NCI-H82 (cell line): Measurements from ENCODE around the gene HECW1.
A peak's percentile ranks its signal among the peaks of the same experiment; 100 is the strongest.
"Not testable (repeated sequence)": the region's sequence is repeated elsewhere in the genome, so short reads cannot be mapped to it uniquely, and the experiment has no call there.

Experiments
- DNase-seq: peaks from one replicate; lab custom pipeline; 2025; lab: John Stamatoyannopoulos, UW

HECW1 gene

GRCh38 chr7:43112941-43113621 is 634 bp downstream of the HECW1 start:
- peak; percentile 70 for DNase-seq

GRCh38 chr7:43113622-43114457 is 1.4 kb downstream of the HECW1 start:
- DNase-seq: peak; percentile 5

DNA sequence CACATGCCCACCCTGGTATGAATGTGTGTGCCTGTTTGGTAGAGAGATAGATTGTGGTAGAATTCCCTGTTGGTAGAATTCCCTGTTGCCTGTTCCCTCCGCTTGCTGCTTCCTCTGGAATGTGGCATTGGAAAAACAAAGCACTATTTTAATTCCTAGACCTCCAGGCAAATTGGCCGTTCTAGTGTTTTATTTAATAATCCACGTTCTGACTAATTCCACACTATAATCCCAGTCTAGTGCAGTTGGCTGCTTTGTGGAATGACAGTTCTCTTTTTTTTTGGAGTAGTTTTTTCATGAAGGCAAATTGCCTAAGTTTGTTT is 2.0 kb downstream of the HECW1 start:
- no peak for DNase-seq

- no peak for DNase-seq
These were observed 4.0 kb downstream of the HECW1 start for GRCh38 chr7:43116451-43116850.

- no peak for DNase-seq
These were observed 4.6 kb downstream of the HECW1 start for GRCh38 chr7:43117095-43117494.

- DNase-seq: peak; percentile 7
These were observed 5.4 kb downstream of the HECW1 start for GRCh38 chr7:43117861-43118260.

DNA sequence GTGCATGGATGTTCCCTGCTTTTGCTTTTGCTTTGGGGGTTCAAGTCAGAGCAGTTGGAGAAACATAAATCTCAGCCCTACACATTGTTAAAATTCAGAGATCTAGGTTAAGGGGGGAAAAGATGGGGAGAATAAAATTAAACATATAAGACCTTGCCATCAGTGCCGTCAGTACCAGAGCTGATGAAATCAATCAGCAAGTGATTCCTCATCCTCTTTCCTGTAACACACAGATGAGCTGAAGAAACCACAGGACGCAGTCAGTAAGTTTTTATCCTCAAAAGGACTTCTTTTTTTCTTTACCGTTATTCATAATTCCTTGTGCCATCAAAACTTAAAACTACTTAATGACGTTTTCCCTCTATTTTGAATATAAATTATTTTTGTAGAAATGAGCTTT is 5.9 kb downstream of the HECW1 start:
- DNase-seq: no peak

GRCh38 chr7:43119371-43120075 is 7.1 kb downstream of the HECW1 start:
- DNase-seq: no peak

- no peak for DNase-seq
These were observed 9.5 kb downstream of the HECW1 start for GRCh38 chr7:43121973-43122372.

DNA sequence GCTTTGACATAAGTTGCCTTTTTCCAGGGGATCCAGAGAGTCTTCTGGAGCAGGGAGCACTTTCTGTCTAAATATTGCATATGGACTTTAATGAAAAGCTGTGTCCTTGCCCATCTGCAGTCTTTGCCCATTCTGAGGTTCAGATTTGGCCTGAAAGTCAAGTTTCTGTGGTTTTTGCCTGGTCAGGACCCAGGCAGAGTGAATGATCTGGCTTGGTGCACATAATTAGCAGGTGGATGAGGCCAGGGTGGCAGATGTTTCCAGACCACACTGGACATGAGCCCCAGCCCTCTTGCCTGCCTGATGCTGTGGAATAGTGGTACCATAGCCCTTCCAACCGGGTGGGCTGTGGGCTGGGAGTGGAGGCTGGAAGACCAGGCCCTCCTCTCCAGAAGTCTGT is 11.0 kb downstream of the HECW1 start:
- DNase-seq: no peak

GRCh38 chr7:43124388-43124787 is 11.9 kb downstream of the HECW1 start:
- DNase-seq: no peak

DNA sequence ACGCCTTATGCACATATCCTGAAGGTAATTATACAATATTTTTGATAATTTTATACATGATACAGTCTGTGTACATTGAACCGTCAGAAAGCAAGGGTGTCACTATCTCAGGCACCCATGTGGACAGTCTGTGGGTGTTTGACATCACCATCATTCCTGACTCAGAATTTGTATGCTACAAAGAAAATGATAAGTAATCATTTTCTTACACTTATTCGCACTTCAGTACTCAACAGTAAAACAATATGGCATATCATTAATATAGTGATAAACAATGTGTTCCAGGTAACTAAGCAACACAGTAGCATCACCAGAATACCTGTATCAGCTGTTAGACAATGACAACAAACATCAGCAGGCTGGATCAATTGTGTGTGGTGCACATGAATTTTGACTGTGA is 17.9 kb downstream of the HECW1 start:
- DNase-seq: no peak

DNA sequence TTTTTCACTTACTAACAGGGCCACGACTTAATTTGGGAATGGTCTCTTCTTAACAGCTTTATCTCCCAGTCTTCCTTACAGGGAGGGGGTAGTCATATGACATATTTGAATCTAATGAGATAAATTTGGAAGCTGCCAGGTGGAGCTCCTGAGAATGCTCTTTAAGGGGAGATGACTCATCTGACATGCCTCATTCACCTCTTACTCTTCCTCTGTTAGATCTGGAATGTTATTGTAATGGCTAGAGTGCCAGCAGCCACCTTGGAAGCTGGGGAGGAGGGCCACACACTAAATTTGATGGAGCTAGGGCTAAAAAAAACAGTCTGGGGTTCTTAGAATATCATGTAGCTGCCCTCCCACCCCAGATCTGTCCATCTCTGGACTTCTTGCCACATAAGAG is 22.7 kb downstream of the HECW1 start:
- no peak for DNase-seq

DNA sequence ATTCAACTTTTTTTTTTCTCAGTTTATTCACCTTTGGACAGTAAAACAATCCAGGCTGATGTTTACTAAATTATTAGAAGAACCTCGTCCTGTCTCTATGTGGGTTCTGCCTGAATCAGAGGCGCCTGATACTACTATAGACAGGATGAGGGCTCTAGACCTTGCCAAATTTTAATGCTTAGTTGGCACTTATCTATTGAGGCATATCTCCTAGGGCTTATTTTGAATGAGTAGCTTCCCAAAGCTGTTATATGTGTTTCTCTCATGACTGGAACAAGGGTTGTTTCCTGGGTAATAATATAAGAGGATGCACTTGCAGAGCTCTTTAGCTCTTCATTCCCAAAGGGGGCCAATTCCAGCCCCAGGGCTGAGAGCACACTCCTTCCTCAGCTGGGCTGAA is 23.6 kb downstream of the HECW1 start:
- DNase-seq: no peak

DNA sequence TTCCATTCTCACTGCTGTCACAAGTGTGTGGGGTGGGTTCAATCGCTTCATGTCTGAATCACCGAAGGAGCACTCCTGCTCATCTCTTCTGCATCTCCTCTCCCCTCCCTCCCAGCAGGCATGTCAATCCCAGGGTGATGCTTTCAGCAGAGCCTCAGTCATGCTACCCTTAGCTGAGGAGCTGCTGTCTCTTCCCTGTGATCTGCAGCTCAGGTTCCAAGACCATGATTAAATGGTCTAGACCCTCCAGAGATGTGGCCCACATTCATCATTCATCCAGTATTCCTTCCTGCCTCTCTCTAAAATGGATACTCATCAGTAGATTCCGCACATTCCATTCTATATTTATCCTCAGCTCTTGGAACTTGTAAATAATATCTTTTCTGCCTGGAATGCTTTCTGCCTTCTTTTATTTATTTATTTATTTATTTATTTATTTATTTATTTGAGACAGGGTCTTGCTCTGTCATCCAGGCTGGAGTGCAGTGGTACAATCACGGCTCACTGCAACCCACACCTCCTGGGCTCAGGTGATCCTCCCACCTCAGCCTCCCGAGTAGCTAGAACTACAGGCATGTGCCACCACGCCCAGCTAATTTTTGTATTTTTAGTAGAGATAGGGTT is 24.8 kb downstream of the HECW1 start:
- not testable (repeated sequence) for DNase-seq

DNA sequence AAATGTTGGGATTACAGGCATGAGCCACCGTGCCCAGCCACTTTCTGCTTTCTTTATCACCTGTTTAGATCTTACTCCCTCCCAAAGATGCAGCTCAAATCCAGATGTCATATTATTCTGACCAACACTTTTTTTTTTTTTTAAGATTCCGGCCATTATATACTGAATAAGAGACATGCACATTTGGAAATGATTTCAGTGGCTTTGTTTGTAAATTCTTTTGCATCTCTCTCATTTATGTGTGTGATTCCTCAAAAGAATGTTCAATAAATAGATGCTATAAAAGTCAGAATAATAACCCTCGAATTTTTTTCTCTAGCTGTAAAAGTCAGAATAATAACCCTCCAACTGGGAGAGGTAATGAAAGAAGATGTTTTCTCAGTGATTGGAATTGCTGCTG is 25.4 kb downstream of the HECW1 start:
- DNase-seq: no peak

- no peak for DNase-seq
These were observed 26.3 kb downstream of the HECW1 start for GRCh38 chr7:43138710-43139109.

- DNase-seq: no peak
These were observed 26.7 kb downstream of the HECW1 start for GRCh38 chr7:43139137-43139536.

- DNase-seq: no peak
These were observed 27.7 kb downstream of the HECW1 start for GRCh38 chr7:43140186-43140585.

- no peak for DNase-seq
These were observed 28.6 kb downstream of the HECW1 start for GRCh38 chr7:43141091-43141490.

- no peak for DNase-seq
These were observed 30.3 kb downstream of the HECW1 start for GRCh38 chr7:43142703-43143102.

DNA sequence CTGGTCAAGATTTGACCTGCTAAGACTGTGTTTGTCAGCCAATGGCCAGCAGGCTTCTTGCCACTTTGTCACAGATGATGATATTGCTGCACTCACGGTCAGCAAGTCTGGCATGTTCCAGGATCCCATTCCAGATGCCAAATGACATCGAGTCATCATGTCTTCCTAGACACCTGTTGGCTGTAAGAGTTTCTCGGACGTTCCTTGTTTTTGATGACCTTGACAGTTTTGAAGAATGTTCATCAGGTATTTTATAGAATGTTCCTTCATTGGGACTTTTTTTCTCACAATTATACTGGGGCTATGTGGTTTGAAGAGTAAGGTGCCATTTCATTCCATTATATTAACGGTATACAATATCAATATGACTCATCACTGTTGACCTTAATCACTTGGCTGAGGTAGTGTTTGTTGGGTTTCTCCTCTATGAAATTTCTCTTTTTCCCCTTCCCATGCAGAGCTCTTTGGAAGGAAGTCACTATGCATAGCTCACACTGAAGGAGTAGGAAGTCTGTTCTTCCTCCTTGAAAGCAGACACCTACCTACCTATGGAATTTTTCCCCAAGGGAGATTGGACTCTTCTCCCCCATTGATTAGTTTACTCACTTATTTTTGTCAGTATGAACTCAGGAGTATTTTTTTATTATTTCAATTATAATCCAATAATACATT is 31.6 kb downstream of the HECW1 start:
- DNase-seq: no peak
